ENCODE results near the gene DCHS1.

DCHS1 gene

GRCh38 chr11:6576471-6577373 lies 78.9 kb downstream of the DCHS1 start:
- Histone ChIP-seq H3K9me3 (no peaks in the 10 kb centered on the region), H3K27me3 (no peaks in the 10 kb centered on the region), H3K4me3 (ENCODE audit: low read depth, low read length) (no peak overlapping the region), H3K4me1 (peaks cover 3% of the 10 kb centered on the region; the same call in 1 of the 2 replicates), H3K36me3 (no peaks in the 10 kb centered on the region)
- peak; percentile 31 for DNase-seq
- TF ChIP-seq, protein P1, sequence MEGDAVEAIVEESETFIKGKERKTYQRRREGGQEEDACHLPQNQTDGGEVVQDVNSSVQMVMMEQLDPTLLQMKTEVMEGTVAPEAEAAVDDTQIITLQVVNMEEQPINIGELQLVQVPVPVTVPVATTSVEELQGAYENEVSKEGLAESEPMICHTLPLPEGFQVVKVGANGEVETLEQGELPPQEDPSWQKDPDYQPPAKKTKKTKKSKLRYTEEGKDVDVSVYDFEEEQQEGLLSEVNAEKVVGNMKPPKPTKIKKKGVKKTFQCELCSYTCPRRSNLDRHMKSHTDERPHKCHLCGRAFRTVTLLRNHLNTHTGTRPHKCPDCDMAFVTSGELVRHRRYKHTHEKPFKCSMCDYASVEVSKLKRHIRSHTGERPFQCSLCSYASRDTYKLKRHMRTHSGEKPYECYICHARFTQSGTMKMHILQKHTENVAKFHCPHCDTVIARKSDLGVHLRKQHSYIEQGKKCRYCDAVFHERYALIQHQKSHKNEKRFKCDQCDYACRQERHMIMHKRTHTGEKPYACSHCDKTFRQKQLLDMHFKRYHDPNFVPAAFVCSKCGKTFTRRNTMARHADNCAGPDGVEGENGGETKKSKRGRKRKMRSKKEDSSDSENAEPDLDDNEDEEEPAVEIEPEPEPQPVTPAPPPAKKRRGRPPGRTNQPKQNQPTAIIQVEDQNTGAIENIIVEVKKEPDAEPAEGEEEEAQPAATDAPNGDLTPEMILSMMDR (IDR thresholded peaks at IDR 0.05; ENCODE audit: low read depth, low read length): no peak

DNA sequence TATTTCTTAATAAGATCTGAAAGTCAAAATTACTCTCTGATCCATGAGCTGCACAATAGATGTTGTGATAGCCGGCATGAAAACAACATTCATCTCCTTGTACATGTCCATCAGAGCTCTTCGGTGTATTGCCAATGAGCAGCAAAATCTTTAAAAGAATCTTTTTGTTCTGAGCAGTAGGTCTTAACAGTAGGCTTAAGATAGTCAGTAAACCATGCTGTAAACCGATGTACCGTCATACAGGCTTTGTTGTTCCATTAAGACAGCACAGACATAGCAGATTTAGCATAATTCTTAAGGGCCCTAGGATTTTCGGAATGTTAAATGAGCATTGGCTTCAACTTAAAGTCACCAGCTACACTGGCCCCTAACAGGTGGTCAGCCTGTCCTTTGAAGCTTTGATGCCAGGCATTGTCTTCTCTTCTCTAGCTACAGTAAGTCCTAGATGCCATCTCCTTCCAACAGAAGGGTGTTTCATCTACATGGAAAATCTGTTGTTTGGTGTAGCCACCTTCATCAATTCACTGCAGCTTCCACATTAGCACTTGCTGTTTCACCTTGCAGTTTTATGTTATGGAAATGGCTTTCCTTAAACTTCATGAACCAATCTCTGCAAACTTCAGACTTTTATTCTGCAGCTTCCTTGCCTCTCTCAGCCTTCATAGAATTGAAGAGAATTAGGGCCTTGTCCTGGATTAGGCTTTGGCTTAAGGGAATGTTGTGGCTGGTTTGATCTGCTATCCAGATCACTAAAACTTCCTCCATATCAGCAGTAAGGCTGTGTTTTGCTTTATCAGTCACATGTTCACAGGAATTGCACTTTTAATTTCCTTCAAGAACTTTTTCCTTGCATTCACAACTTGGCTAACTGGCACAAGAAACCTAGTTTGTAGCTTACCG lies 80.5 kb downstream of the DCHS1 start:
- H3K27me3 ChIP-seq: no peaks in the 10 kb centered on the region
- no peaks in the 10 kb centered on the region for H3K36me3 ChIP-seq
- peaks cover 3% of the 10 kb centered on the region; the same call in 1 of the 2 replicates for H3K4me1 ChIP-seq
- no peak overlapping the region for H3K4me3 ChIP-seq (ENCODE audit: low read depth, low read length)
- H3K9me3 ChIP-seq: no peaks in the 10 kb centered on the region
- TF ChIP-seq, protein P1 (IDR thresholded peaks at IDR 0.05; ENCODE audit: low read depth, low read length): no peak
- DNase-seq: no peak

DNA sequence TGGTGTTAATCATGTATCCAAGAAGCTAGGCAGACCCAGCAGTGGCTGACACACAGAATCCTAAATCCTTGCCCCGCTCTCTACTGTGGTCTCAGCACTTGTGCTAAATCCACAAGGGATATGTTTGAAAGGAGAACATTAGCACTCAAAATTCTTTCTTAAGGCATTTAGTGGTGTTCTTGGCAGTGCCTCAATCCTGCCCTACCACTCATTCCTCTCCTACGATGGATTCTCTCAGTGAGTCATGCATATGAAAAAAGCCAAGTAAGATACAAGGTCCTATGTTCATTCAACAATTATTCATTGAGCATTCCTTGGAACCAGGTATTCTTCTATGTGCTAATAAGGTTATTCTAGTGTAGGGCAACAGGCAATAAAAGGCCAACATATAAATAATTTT lies 83.4 kb downstream of the DCHS1 start:
- no peak for DNase-seq

GRCh38 chr11:6571434-6572008 lies 84.1 kb downstream of the DCHS1 start:
- TF ChIP-seq, protein P1 (IDR thresholded peaks at IDR 0.05; ENCODE audit: low read depth, low read length): no peak
- Histone ChIP-seq H3K27me3 (no peaks in the 10 kb centered on the region), H3K9me3 (no peaks in the 10 kb centered on the region), H3K4me3 (ENCODE audit: low read depth, low read length) (no peak overlapping the region), H3K36me3 (no peaks in the 10 kb centered on the region), H3K4me1 (peaks cover 3% of the 10 kb centered on the region; the same call in 1 of the 2 replicates)
- no peak for DNase-seq

More for the DNA sequence above, 83.4 kb downstream of the DCHS1 start:
- no peaks in the 10 kb centered on the region for H3K27me3 ChIP-seq
- H3K36me3 ChIP-seq: no peaks in the 10 kb centered on the region
- H3K4me1 ChIP-seq: peaks cover 6% of the 10 kb centered on the region
- TF ChIP-seq, protein P1 (IDR thresholded peaks at IDR 0.05; ENCODE audit: low read depth, low read length): no peak
- no peak overlapping the region for H3K4me3 ChIP-seq (ENCODE audit: low read depth, low read length)
- no peaks in the 10 kb centered on the region for H3K9me3 ChIP-seq
